CD4-positive, alpha-beta T cell (primary cell): ENCODE results near the gene C1orf167. TPM values are rescaled to one million over a fixed set of nuclear protein-coding genes. Genes with fewer than 3 reads are reported as not detected.

Source experiments
- ATAC-seq: fragments of 200-7000 bp; cut with Tn5 transposase; one replicate; pipeline ENCODE4 v1.10.0; 2022; ENCODE audit warnings: mild to moderate bottlenecking; ENCODE audit not compliant: poor library complexity
- CTCF ChIA-PET: fragments of 350-600 bp; sonication (Branson Sonifier 250); formaldehyde crosslinking; loops from one replicate; lab custom pipeline; 2021; ENCODE audit warnings: antibody characterized with exemption, inconsistent platforms; lab: Charles Lee
- POLR2A ChIA-PET: fragments of 350-600 bp; sonication (Branson Sonifier 250); formaldehyde crosslinking; loops from one replicate; lab custom pipeline; 2021; ENCODE audit warnings: antibody characterized with exemption, inconsistent platforms; lab: Charles Lee
- DNase-seq, 14 experiments: peaks; one replicate each; pipeline ENCODE4 v3.0.0-alpha.2; 2013 to 2020; ENCODE audit warnings: mixed read lengths in 2 of 14
- H3K27ac ChIP-seq, 2 donors: one replicate each; pipeline versions ENCODE4 v1.5.1 to v1.7.0; 2013; ENCODE audit warnings: low read length in 2 of 2, low read depth in 1 of 2, mild to moderate bottlenecking in 1 of 2
- H3K27me3 ChIP-seq, 2 experiments: 1 replicate in 1 of 2; 2 replicates in 1 of 2; pipeline versions ENCODE4 v1.6.1 to v1.7.0; 2013; ENCODE audit warnings: low read length in 2 of 2, control low read depth in 1 of 2, mild to moderate bottlenecking in 1 of 2, moderate library complexity in 1 of 2; ENCODE audit not compliant: insufficient read depth in 2 of 2, control insufficient read depth in 1 of 2
- H3K36me3 ChIP-seq: one replicate; pipeline ENCODE4 v1.6.1; 2013; ENCODE audit warnings: low read length, control low read depth; ENCODE audit not compliant: insufficient read depth
- H3K4me1 ChIP-seq: one replicate; pipeline ENCODE4 v1.6.1; 2013; ENCODE audit warnings: low read length, control low read depth; ENCODE audit not compliant: insufficient read depth
- H3K4me3 ChIP-seq: one replicate; pipeline ENCODE4 v1.5.1; 2013; ENCODE audit warnings: mild to moderate bottlenecking, low read length, moderate library complexity
- H3K9me3 ChIP-seq, 2 experiments: 1 replicate in 1 of 2; 2 replicates in 1 of 2; pipeline versions ENCODE4 v1.6.1 to v1.7.0; 2013; ENCODE audit warnings: low read length in 2 of 2, mild to moderate bottlenecking in 2 of 2, control low read depth in 1 of 2, moderate library complexity in 1 of 2; ENCODE audit not compliant: control insufficient read depth in 1 of 2, insufficient read depth in 1 of 2
- H3K27ac Mint-ChIP-seq: one replicate; pipeline ENCODE4 v1.8.0; 2020; ENCODE audit warnings: mixed read lengths
- H3K27me3 Mint-ChIP-seq: one replicate; pipeline ENCODE4 v1.8.0; 2021; ENCODE audit warnings: mixed read lengths
- H3K36me3 Mint-ChIP-seq: one replicate; pipeline ENCODE4 v1.8.0; 2021; ENCODE audit warnings: low read depth, mixed read lengths
- H3K4me1 Mint-ChIP-seq: one replicate; pipeline ENCODE4 v1.8.0; 2021; ENCODE audit warnings: low read depth, mixed read lengths
- H3K4me3 Mint-ChIP-seq: one replicate; pipeline ENCODE4 v1.8.0; 2020; ENCODE audit warnings: mild to moderate bottlenecking, mixed read lengths
- H3K9me3 Mint-ChIP-seq: one replicate; pipeline ENCODE4 v1.8.0; 2020; ENCODE audit warnings: mixed read lengths
- intact Hi-C, 2 experiments: fragments of 100-400 bp; cut with DNase I in 1 of 2; cut with micrococcal nuclease in 1 of 2; formaldehyde crosslinking; loops; one replicate each; pipeline versions ENCODE4 v1.15.1 to v1.9.0; 2023 to 2025; cut with DNase I, micrococcal nuclease
- total RNA-seq, 174 experiments: library from RNA in 2 of 174; stranded (reverse) in 2 of 174; gene quantifications; one replicate each; pipeline ENCODE4 v1.2.3 and lab custom pipeline; 2021 to 2026
- TF ChIP-seq, protein P1 (sequence below): fragments of 200-600 bp; IDR thresholded peaks from one replicate; pipeline ENCODE4 v1.8.0; 2022; ENCODE audit warnings: antibody characterized with exemption, mild to moderate bottlenecking

C1orf167 gene
- total RNA-seq, 2 experiments from 2014 or later, result not detected

DNA sequence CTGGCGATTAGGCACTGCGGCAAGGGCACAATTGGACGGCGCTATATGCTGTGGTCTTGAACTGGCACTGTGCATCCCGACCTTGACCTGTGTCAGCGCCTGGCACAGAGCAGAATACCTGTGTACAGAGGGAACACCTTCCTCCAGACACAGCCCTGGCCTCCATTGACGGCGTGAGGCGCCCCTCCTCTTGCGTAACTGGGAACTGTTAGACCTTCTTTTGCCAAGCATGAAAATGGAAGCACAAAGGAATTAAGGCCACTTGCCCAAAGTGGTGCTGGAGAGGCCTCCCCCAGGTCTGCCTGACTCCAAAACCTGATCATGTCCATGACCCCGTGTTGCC, 32.9 kb upstream of the C1orf167 start:
- POLR2A ChIA-PET, result interaction anchor here (2.4 kb wide), 1 partner anchor 65 kb away, joined by 9 read pairs; the partner anchor contains the start of gene FBXO6
- Mint-ChIP-seq H3K27me3 (no peaks in the 10 kb centered on the region), H3K36me3 (no peaks in the 10 kb centered on the region), H3K9me3 (no peaks in the 10 kb centered on the region), H3K27ac (no peak overlapping the region), H3K4me1 (peaks cover 52% of the 10 kb centered on the region), H3K4me3 (no peak overlapping the region)
- CTCF ChIA-PET, result no interaction called here
- intact Hi-C loops, result no loop called here
- ATAC-seq (no peak), DNase-seq (no peak)
- TF ChIP-seq, protein P1, sequence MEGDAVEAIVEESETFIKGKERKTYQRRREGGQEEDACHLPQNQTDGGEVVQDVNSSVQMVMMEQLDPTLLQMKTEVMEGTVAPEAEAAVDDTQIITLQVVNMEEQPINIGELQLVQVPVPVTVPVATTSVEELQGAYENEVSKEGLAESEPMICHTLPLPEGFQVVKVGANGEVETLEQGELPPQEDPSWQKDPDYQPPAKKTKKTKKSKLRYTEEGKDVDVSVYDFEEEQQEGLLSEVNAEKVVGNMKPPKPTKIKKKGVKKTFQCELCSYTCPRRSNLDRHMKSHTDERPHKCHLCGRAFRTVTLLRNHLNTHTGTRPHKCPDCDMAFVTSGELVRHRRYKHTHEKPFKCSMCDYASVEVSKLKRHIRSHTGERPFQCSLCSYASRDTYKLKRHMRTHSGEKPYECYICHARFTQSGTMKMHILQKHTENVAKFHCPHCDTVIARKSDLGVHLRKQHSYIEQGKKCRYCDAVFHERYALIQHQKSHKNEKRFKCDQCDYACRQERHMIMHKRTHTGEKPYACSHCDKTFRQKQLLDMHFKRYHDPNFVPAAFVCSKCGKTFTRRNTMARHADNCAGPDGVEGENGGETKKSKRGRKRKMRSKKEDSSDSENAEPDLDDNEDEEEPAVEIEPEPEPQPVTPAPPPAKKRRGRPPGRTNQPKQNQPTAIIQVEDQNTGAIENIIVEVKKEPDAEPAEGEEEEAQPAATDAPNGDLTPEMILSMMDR, result no peak
- Histone ChIP-seq H3K4me3 (no peak overlapping the region), H3K4me1 (peaks cover 56% of the 10 kb centered on the region), H3K27ac (no peak overlapping the region), H3K9me3 (no peaks in the 10 kb centered on the region), H3K27me3 (no peaks in the 10 kb centered on the region), H3K36me3 (no peaks in the 10 kb centered on the region)

DNA sequence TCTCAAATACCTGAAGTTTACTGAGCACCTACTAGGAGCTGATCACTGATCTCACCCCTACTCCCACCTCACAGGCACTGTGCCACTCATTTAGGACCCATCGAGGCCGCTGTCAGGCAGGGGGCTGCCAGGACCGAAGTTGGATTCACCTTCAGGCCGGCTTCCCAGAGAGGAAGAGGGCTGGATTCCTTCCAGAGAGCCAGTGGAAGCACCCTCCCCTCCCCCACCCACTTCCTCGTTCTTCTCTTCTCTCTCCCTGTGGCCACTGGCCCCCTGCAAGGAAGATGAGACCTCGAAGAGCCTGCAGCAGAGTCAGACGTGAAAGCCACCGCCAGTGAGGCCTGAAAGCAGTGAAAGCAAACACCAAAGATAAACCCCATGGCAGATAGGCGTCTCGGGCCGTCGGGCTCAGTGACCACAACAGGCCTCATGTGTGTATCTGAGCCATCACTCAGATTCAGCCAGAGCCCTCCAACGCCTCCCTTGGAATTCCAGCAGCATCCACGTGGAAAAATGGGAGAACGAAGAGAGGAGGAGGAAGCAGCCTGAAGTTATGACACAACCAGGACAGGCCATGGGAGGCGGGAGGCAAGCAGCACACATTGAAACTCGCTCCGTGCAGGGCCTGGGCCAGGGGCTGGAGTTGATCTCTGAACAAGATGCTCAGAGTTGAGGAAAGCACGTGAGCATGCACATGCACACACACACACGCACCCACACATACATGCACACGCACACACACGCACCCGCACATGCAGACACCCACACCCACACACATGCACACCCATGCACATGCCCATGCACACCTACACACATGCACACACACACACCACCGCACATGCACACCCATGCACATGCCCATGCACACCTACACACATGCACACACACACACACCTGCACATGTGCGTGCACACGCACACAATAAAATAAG, 32.2 kb upstream of the C1orf167 start:
- Mint-ChIP-seq H3K4me3 (peak overlapping the region; percentile 92), H3K27me3 (no peaks in the 10 kb centered on the region), H3K36me3 (no peaks in the 10 kb centered on the region), H3K9me3 (no peaks in the 10 kb centered on the region), H3K27ac (peak overlapping the region; percentile 81), H3K4me1 (peaks cover 52% of the 10 kb centered on the region)
- H3K27ac ChIP-seq, result no peak overlapping the region
- TF ChIP-seq, protein P1, result no peak
- ChIA-PET CTCF (interaction anchor here (0.9 to 2.0 kb wide), 3 partner anchors 10 to 87 kb away, joined by 3 to 7 read pairs (median 4); no protein-coding TSS in a partner anchor), POLR2A (interaction anchor here (0.7 to 2.4 kb wide), 10 partner anchors 9 to 178 kb away, joined by 3 to 30 read pairs (median 6); partner anchors contain the start of genes CLCN6, FBXO6 and MTHFR)
- H3K4me1 ChIP-seq, result peaks cover 56% of the 10 kb centered on the region
- DNase-seq (peak in 2 of 14 experiments; percentile 10 to 31), ATAC-seq (no peak)
- H3K27me3 ChIP-seq, result no peaks in the 10 kb centered on the region
- intact Hi-C loops, result loop anchor here in 1 of 2 experiments (5.0 kb wide), 2 partner anchors 47 to 627 kb away; partner anchors contain the start of gene MAD2L2
- no peaks in the 10 kb centered on the region for H3K9me3 ChIP-seq
- no peaks in the 10 kb centered on the region for H3K36me3 ChIP-seq
- H3K4me3 ChIP-seq, result peak overlapping the region; percentile 34

DNA sequence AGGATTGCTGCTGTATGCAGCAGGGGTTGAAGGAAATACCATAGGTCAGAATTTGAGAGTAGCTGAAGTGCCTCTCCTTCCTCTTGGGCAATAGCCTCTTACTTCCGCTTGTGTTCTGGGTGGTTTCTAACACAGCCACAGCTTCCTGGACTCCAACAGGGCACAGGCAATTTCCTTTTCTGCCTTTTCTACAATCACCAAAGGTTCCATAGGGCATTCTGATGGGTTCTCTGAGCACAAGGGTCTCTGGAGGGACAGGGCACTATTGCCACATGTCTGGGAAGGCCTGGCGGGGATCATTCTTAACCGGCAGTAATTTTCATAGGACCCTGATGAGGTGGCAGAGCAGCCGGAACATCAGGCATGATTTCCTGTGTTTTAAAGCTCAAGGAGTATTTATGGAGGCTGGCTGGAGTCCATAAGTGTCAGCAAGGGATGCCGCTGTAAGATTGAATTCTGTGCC, 31.5 kb upstream of the C1orf167 start:
- intact Hi-C loops, result loop anchor here in 1 of 2 experiments (5.0 kb wide), 2 partner anchors 48 to 628 kb away; partner anchors contain the start of gene MAD2L2
- TF ChIP-seq, protein P1, result no peak
- Histone ChIP-seq H3K4me3 (peak overlapping the region; percentile 34), H3K9me3 (no peaks in the 10 kb centered on the region), H3K36me3 (no peaks in the 10 kb centered on the region), H3K27me3 (no peaks in the 10 kb centered on the region), H3K4me1 (peaks cover 55% of the 10 kb centered on the region), H3K27ac (peak overlapping the region; percentile 24 to 35)
- Mint-ChIP-seq H3K4me1 (peaks cover 51% of the 10 kb centered on the region), H3K36me3 (no peaks in the 10 kb centered on the region), H3K27me3 (no peaks in the 10 kb centered on the region), H3K9me3 (no peaks in the 10 kb centered on the region), H3K4me3 (peak overlapping the region; percentile 92), H3K27ac (peak overlapping the region; percentile 81)
- CTCF ChIA-PET, result interaction anchor here (0.9 to 2.0 kb wide), 3 partner anchors 11 to 88 kb away, joined by 3 to 7 read pairs (median 4); no protein-coding TSS in a partner anchor
- ATAC-seq (peak; percentile 83), DNase-seq (peak in 9 of 14 experiments; percentile 11 to 82 (median 39))
- POLR2A ChIA-PET, result interaction anchor here (0.6 to 2.4 kb wide), 12 partner anchors 9 to 430 kb away, joined by 3 to 30 read pairs (median 5); partner anchors contain the start of genes CLCN6, FBXO2, FBXO44 and FBXO6
